COLO829 (cell line): Measurements from ENCODE around the gene RBM43.
A peak's percentile ranks its signal among the peaks of the same experiment; 100 is the strongest.
"Not testable (repeated sequence)": the region's sequence is repeated elsewhere in the genome, so short reads cannot be mapped to it uniquely, and the experiment has no call there.

ENCODE experiments used
- DNase-seq: peaks from one replicate; pipeline ENCODE4 v3.0.0; 2012; ENCODE audit warnings: low spot score

Gene RBM43

GRCh38 chr2:151268085-151268484, 6.4 kb upstream of the RBM43 start:
- DNase-seq = no peak

DNA sequence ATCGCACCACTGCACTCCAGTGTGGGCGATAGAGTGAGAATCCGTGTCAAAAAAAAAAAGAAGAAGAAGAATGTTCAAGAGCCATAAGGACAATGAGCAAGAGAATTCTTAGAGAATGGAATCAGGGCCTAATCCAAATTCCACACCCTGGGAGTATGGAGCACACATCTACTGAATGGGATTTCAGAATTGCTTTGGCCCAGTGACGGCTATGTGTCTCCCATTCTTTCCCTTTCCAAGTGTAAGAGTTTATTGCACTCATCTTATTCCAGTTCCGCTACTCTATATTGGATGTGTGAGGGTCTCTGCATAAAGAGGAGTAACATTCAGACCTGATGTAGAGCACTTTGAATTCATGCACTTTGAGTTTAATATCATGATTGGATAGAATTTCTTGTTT, 5.9 kb upstream of the RBM43 start:
- no peak for DNase-seq

DNA sequence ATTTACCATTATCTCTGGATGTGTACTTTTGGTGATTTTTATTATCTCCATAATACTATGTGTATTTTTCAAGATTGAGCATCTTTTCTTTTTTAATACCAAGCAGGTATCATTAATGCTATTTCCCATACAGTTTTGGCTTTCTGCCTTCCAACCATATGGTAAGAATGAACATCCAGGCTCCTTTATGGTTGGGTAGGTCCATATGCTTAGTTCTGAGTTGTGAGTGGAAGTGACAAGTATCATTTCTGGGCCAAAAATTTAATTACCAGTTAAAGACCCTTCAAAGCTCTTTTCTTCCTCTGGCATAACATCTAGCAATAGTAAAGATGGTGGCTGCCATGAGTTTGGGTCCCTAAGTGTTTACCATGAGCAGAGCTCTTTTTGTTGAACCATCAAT, 4.3 kb upstream of the RBM43 start:
- no peak for DNase-seq

DNA sequence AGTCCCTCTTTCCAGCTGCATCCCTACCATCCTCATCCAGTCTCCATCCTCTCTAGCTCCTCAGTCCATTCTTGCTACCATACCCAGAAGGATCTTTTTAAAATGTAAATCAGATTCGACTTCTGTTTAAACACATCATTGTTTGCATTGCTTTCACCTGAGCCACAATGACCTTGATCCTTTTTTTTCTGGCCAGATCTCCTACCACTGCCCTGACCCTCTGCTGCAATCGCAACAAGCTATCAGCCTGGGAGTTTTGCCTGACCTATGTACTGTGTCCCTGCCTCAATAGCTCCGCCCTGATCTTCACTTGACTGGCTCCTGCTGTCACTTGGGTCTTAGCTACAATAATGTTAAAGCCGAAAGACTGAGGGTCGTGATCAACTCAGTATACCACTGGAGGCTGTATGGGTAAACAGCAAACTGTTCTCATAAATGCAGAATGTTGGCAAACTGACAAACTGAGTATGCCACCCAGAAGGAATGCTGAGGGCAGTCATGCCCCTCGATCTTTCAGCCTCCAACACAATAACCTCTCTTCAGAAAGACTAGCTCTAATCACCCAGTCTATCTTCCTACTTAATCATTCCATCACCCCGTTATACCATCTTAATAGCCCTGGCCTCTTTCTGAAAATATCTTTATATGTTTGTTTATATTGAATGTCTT, 2.6 kb upstream of the RBM43 start:
- DNase-seq = no peak

DNA sequence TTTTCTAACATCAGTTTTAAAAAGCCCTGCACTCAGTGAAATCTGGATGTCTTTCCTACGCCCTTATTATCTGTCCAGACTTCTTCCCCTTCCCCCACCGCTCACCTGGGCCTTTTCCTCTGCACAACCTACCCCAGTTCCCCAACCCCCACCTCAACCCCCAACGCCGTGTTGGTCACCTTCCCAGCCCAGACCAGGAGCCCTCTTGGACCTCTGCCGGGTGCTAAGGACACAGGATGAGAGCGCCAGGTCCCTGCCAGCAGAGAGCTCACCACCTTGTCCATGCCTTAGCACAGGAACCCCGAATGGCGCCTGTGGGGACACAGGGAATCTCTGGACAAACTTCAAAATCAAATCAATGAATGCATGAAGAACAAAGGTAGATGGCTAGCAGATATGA, 966 bp upstream of the RBM43 start:
- DNase-seq = no peak

DNA sequence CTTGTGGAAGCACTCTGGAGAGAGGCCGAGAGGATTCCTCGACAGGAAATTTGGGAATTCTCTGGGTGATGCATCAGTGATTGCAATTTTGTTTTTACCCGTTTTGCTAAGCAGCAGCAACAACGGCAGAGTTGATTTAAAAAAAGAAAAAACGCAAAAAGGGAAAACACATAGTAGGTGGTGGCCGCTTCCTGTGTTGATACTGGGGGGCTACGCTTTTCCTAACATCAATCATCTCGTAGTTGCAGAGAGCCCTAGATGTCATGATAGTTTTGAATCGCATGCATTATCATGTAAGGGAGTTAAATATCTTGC, 271 bp upstream of the RBM43 start:
- no peak for DNase-seq

- DNase-seq = no peak
These were observed 961 bp downstream of the RBM43 start for GRCh38 chr2:151260573-151261230.

DNA sequence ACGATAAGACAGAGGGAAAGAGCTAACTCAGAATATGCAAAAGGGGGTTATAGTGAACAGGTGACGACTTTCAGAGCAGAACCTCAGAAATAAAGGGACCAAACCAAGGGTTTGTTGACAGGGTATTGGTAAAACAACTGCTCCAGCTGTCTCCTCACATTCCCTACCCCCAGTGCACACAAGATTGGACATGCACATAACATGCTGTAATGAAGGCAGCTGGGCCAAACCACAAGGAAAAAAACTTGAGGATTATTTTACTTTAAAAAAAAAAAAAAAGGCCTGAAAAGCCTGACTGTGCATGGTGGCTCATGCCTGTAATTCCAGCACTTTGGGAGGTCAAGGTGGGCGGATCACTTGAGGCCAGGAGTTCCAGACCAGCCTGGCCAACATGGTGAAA, 3.5 kb downstream of the RBM43 start:
- DNase-seq = no peak

DNA sequence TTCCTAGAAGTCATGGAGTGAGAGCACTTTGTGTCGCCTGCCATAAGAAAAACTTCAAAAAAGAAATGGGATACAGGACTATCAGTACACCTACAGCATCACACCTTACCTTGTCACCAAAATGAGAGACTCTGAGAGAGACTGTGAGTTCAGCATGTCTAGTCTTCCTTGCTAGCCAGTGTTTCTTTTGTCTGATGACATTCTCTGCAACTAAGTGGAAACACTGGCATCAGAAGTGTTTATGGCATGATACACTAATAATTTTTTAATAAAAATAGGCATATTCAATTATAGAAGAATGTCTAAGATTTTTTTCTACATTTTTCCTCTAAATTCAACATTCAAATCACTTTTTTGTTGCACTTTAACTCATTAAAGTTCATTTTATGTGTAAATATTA, 9.0 kb downstream of the RBM43 start:
- DNase-seq = no peak

DNA sequence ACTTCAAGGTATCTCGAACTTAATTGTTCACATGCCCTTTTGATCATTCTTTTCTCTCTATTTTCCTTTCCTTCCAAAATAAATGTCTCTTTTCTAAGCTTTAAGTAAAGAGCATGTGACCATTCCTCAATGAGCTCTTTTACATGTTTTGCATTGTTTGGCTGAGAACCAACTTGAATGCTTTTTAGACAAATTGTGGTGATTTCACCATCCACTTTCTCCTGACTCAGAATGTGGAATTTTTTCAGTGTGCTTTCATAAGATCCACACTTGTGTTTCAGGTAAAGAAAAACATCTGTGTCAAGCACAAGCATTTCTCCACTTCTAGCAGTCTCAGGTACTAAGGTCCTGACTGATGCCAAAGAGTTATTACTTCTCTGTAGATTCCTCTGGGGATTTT, 10.7 kb downstream of the RBM43 start:
- no peak for DNase-seq

GRCh38 chr2:151247432-151247831, 14.2 kb downstream of the RBM43 start:
- no peak for DNase-seq

- DNase-seq = no peak
These were observed 15.5 kb downstream of the RBM43 start for GRCh38 chr2:151246152-151246551.

GRCh38 chr2:151243468-151243867, 18.2 kb downstream of the RBM43 start:
- no peak for DNase-seq

- no peak for DNase-seq
These were observed 20.4 kb downstream of the RBM43 start for GRCh38 chr2:151241224-151241623.

GRCh38 chr2:151240433-151240832, 21.2 kb downstream of the RBM43 start:
- no peak for DNase-seq

DNA sequence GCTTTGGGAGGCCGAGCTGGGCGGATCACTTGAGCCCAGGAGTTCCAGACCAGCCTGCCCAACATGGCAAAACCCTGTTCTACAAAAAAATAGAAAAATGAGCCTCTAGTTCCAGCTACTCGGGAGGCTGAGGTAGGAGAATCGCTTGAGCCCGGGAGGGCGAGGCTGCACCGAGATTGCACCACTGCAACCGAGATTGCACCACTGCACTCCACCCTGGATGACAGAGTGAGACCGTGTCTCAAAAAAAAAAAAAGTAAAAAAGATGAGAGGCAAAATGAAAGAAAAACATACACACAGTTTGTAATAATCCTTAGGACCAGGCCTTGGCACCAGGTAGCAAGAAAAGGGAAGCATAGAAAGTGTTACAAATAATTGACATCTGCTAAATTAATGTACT, 22.0 kb downstream of the RBM43 start:
- DNase-seq = no peak

- DNase-seq = peak; percentile 65
These were observed 22.9 kb downstream of the RBM43 start for GRCh38 chr2:151238527-151239487.

GRCh38 chr2:151237422-151238025, 24.1 kb downstream of the RBM43 start:
- DNase-seq = peak; percentile 21

DNA sequence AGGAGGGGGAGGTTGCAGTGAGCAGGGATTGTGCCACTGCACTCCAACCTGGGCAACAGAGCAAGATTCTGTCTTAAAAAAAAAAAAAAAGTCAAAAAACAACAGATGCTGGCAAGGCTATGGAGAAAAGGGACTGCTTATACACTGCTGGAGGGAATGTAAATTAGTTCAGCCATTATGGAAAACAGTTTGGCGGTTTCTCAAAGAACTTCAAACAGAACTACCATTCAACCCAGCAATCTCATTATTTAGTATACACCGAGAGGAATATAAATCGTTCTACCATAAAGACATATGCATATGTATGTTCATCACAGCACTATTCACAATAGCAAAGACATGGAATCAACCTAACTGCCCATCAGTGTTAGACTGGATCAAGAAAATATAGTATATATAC, 27.9 kb downstream of the RBM43 start:
- not testable (repeated sequence) for DNase-seq

- DNase-seq = not testable (repeated sequence)
These were observed 28.4 kb downstream of the RBM43 start for GRCh38 chr2:151233288-151233687.

- DNase-seq = no peak
These were observed 31.0 kb downstream of the RBM43 start for GRCh38 chr2:151230627-151231140.

GRCh38 chr2:151228847-151229512, 32.7 kb downstream of the RBM43 start:
- no peak for DNase-seq
